ENCODE data around the gene ABHD11.

- TF ChIP-seq CTCF (IDR thresholded peaks at IDR 0.05; ENCODE audit: low read length) (no peak), EZH2 (IDR thresholded peaks at IDR 0.05; ENCODE audit: borderline replicate concordance, low read length) (no peak)
These were observed 15.8 kb downstream of the ABHD11 start for GRCh38 chr7:73722785-73723184.

All from OCI-LY1 (cell line).